GM12873 (cell line): ENCODE data around the gene MXRA5.

Experiments used
- TF ChIP-seq, protein P1 (sequence below): IDR thresholded peaks from 2 replicates; pipeline ENCODE4 v1.5.1; 2012; ENCODE audit warnings: low read depth, mild to moderate bottlenecking, moderate library complexity, low read length, control low read depth; ENCODE audit not compliant: insufficient read depth; ENCODE audit errors: missing control alignments

MXRA5 gene

DNA sequence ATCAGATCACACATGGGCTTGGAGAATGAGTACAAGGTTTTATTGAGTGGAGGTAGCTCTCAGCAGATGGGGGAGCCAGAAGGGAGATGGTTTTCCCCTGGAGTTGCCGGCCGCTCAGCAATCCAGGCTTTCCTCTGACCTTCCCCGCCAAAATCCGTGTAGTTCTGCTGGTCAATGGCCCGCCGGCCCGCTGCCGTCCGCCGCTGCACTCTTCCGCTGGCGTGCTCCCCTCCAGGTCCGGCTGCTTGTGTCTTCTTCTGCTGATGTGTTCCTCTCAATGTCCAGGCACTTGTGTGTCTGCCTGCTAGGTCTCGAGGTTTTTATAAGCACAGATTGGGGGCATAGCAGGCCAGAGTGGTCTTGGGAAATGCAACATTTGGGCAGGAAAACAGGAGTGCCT is 14.4 kb upstream of the MXRA5 start:
- TF ChIP-seq, protein P1, sequence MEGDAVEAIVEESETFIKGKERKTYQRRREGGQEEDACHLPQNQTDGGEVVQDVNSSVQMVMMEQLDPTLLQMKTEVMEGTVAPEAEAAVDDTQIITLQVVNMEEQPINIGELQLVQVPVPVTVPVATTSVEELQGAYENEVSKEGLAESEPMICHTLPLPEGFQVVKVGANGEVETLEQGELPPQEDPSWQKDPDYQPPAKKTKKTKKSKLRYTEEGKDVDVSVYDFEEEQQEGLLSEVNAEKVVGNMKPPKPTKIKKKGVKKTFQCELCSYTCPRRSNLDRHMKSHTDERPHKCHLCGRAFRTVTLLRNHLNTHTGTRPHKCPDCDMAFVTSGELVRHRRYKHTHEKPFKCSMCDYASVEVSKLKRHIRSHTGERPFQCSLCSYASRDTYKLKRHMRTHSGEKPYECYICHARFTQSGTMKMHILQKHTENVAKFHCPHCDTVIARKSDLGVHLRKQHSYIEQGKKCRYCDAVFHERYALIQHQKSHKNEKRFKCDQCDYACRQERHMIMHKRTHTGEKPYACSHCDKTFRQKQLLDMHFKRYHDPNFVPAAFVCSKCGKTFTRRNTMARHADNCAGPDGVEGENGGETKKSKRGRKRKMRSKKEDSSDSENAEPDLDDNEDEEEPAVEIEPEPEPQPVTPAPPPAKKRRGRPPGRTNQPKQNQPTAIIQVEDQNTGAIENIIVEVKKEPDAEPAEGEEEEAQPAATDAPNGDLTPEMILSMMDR, result no peak

DNA sequence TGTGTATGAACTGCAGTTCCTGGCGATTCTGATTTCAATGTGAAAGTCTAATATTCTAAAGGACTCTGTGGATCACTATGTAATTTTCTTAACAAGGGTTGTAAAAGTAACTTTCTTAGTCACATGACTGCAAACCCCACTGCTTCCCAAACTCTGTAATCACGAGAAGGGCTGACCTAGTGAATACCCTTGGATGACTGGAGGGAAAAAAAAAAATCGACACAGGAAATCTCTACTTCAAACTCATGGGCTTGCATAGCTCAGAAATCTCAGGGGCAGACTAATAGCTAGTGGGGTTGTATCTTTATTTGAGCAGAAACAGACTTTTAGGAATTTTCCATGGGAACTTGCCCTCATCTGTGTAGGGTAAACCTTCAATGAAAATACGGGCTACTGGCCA is 4.8 kb upstream of the MXRA5 start:
- TF ChIP-seq, protein P1, result no peak

DNA sequence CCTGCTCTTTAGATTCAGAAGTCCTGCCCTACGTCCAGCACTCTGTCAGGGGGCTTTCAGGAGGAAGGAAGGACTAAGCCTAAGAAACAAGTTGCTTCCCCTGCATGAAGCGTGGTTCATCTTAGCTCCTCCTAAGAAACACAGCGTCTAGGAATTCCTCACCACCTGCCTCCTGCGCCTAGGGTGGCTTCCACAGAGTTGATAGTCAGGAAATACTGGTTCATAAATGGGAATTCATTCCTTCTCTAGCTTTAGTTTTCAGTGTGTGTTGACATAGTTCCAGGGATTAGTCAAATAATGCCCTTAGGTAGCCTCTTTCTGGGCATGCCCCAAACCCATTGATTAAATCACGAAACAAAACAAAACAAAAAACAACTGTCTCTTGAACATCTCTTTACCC is 1.7 kb upstream of the MXRA5 start:
- TF ChIP-seq, protein P1, result no peak

DNA sequence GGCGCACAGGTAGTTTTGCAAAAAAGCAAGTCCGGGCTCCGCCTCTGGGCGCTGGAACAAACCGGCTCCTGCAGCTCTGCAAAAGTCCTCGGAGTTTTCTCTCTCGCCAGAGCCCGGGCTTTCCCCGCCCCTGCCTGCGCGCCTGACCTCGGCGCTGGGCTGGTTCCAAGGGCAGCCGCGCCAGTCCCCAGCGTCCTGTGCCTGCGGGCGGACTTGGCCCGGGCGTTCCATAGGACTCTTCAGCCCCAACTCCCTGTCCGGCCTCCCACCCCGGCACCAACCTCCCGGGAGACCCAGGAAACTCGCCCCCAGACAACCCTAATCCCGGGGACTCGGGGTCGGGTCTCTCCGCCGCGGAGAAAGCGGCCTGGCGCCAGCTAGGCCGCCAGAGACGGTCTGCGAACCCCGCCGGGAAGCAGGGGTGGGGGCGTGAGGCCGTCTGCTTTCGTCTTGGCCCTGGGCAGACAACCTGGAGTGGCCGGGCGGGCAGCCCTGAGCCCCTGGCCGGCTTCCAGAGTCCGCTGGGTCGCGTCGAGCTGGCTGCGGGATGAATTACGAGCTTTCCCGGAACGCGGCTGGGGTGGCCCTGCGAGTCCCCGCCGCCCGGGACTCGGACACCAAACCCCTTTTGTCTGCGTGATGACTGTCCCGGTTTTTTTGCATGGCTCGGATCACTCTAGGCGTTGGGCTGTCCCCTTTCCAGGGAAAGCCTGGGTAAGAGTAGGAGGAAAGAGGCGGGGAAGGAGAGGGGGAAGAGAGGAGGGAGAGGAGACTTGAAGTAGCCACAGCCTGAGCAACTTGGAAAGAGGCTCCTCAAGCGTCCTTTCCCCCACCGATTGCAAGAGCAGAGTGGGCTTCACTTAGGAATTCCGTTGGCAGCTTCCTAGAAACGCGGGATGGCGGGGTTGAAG is 916 bp downstream of the MXRA5 start:
- TF ChIP-seq, protein P1, result no peak

DNA sequence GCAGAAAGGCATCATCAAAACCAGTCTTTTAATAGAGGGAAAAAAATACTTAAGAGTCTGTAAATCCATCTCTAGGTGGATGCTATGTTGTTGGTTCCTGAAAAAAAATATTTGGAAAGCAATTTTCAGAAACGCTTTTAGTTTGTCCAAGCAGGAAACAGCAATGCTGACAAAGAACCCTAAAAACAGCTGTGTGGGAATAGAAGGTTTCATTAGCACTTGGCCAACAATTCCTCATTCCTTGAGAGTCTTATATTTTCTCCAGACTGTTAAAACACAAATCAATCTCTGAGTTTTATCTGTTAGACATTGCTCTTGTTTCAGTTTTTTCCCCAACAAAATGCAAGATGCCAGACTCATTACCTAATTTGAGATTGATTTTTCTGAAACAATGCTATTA is 6.4 kb downstream of the MXRA5 start:
- TF ChIP-seq, protein P1, result no peak

DNA sequence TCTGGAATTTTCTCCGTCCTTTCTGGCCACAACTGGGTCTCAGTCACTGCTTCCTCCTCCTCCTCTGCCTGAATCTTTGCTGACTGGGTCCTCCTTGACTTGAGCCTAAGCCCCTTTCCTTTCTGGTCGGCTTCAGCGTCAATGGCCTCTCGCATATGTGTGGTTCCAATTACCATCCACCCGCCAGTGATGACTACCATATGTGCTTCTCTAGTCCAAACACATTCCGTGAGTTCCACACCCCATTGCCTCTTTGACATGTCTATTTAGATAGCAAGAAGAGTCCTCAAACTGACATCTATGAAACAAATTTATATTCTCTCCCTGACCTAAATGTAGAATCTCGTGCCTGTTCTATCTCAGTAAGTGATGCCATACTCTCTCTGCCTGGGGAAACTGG is 19.8 kb downstream of the MXRA5 start:
- TF ChIP-seq, protein P1, result no peak

DNA sequence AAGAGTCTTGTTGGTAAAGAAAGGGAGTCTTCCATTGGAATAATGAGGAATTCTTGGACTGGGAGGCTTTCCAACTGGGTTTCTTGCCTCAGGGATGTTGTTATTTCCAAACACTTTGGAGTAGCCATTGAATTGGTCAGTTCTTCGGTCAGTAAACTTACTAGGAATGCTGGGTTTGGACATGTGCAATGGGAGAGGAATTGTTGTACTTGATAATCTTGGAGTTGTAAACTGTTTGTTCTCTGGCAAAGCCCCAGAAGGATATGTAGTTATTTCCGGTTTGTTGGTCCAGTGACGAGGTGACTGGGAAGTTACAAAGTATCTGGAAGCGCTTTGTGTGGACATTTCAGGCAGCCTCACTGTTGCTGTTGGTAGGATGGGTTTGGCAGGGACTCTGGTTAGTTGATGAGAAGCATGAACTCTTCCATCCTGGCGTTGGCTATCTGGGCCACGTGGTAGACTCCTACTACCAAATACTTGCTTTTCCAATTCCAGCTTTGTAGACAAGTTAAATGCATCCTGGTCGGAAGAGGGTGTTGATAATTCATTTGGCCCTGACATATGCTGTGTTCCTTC is 25.9 kb downstream of the MXRA5 start:
- TF ChIP-seq, protein P1, result no peak
